Measurements from ENCODE around the gene NFKBIB.

Gene NFKBIB

GRCh38 chr19:38905620-38906019 lies 5.9 kb downstream of the NFKBIB start:
- H3K4me2 ChIP-seq (ENCODE audit: low read length): no peak overlapping the region
- no peaks in the 10 kb centered on the region for H3K9me2 ChIP-seq (replicated peaks; ENCODE audit: control insufficient read depth, low read length)
- H3K27ac ChIP-seq (ENCODE audit: low read depth, low read length): no peak overlapping the region
- no peaks in the 10 kb centered on the region for H4K20me1 ChIP-seq (ENCODE audit: control insufficient read depth, insufficient read depth, low read depth, low read length)
- H3K9me3 ChIP-seq (ENCODE audit: control insufficient read depth, insufficient read depth, low read length): peaks cover 5% of the 10 kb centered on the region
- H3K79me2 ChIP-seq (ENCODE audit: control insufficient read depth, low read length): peaks cover 31% of the 10 kb centered on the region
- peaks cover 40% of the 10 kb centered on the region for H3K36me3 ChIP-seq (ENCODE audit: control insufficient read depth, low read length)
- H3K4me3 ChIP-seq (ENCODE audit: low read length): no peak overlapping the region
- TF ChIP-seq, protein P1, sequence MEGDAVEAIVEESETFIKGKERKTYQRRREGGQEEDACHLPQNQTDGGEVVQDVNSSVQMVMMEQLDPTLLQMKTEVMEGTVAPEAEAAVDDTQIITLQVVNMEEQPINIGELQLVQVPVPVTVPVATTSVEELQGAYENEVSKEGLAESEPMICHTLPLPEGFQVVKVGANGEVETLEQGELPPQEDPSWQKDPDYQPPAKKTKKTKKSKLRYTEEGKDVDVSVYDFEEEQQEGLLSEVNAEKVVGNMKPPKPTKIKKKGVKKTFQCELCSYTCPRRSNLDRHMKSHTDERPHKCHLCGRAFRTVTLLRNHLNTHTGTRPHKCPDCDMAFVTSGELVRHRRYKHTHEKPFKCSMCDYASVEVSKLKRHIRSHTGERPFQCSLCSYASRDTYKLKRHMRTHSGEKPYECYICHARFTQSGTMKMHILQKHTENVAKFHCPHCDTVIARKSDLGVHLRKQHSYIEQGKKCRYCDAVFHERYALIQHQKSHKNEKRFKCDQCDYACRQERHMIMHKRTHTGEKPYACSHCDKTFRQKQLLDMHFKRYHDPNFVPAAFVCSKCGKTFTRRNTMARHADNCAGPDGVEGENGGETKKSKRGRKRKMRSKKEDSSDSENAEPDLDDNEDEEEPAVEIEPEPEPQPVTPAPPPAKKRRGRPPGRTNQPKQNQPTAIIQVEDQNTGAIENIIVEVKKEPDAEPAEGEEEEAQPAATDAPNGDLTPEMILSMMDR (IDR thresholded peaks at IDR 0.05; ENCODE audit: low read depth, low read length, poor library complexity, severe bottlenecking): no peak
- TF ChIP-seq EZH2phosphoT487 (IDR thresholded peaks at IDR 0.05; ENCODE audit: borderline replicate concordance, low read length): no peak
- no peaks in the 10 kb centered on the region for H3K27me3 ChIP-seq (ENCODE audit: control insufficient read depth, low read length)
- H3F3A ChIP-seq (ENCODE audit: control insufficient read depth, insufficient read depth): no peaks in the 10 kb centered on the region
- peaks cover 10% of the 10 kb centered on the region for H3K4me1 ChIP-seq (ENCODE audit: control insufficient read depth, low read length)

DNA sequence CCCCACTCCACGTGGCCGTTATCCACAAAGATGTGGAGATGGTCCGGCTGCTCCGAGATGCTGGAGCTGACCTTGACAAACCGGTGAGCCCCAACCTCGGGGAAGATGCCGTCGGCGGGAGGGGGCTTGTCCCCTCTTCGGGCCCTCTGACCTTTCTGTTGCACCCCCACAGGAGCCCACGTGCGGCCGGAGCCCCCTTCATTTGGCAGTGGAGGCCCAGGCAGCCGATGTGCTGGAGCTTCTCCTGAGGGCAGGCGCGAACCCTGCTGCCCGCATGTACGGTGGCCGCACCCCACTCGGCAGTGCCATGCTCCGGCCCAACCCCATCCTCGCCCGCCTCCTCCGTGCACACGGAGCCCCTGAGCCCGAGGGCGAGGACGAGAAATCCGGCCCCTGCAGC lies 7.5 kb downstream of the NFKBIB start:
- no peaks in the 10 kb centered on the region for H3K27me3 ChIP-seq (ENCODE audit: control insufficient read depth, low read length)
- H3K9me3 ChIP-seq (ENCODE audit: control insufficient read depth, insufficient read depth, low read length): no peaks in the 10 kb centered on the region
- no peaks in the 10 kb centered on the region for H3F3A ChIP-seq (ENCODE audit: control insufficient read depth, insufficient read depth)
- H3K4me2 ChIP-seq (ENCODE audit: low read length): no peak overlapping the region
- TF ChIP-seq, protein P1 (IDR thresholded peaks at IDR 0.05; ENCODE audit: low read depth, low read length, poor library complexity, severe bottlenecking): no peak
- TF ChIP-seq EZH2phosphoT487 (IDR thresholded peaks at IDR 0.05; ENCODE audit: borderline replicate concordance, low read length): no peak
- peaks cover 33% of the 10 kb centered on the region for H3K36me3 ChIP-seq (ENCODE audit: control insufficient read depth, low read length)
- no peaks in the 10 kb centered on the region for H3K9me2 ChIP-seq (replicated peaks; ENCODE audit: control insufficient read depth, low read length)
- H4K20me1 ChIP-seq (ENCODE audit: control insufficient read depth, insufficient read depth, low read depth, low read length): no peaks in the 10 kb centered on the region
- H3K4me3 ChIP-seq (ENCODE audit: low read length): no peak overlapping the region
- H3K4me1 ChIP-seq (ENCODE audit: control insufficient read depth, low read length): no peaks in the 10 kb centered on the region
- peaks cover 15% of the 10 kb centered on the region for H3K79me2 ChIP-seq (ENCODE audit: control insufficient read depth, low read length)
- H3K27ac ChIP-seq (ENCODE audit: low read depth, low read length): no peak overlapping the region

DNA sequence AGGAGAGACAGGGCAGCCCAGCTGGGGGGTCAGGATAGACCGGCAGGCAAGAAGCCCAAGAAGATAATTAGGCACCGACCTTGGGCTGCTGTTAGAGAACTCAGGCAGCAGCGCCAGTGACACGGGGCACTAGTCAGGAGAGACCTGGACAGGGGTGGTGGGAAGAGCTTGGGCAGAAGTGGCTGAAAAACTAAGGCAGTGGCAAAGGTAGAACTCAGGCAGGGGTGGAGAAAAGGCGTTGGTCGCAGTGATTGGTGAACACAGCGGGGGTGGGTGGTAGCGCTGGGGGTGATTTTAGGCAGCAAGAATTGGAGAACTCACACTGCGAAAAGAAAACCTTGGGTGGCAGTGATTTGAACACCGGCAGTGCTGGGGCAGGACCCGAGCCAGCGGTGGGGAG lies 7.9 kb downstream of the NFKBIB start:
- Histone ChIP-seq H3K9me3 (ENCODE audit: control insufficient read depth, insufficient read depth, low read length) (no peaks in the 10 kb centered on the region), H3K36me3 (ENCODE audit: control insufficient read depth, low read length) (peaks cover 33% of the 10 kb centered on the region), H3K9me2 (replicated peaks; ENCODE audit: control insufficient read depth, low read length) (no peaks in the 10 kb centered on the region), H3K4me2 (ENCODE audit: low read length) (no peak overlapping the region), H3K27me3 (ENCODE audit: control insufficient read depth, low read length) (no peaks in the 10 kb centered on the region), H3K4me1 (ENCODE audit: control insufficient read depth, low read length) (no peaks in the 10 kb centered on the region), H4K20me1 (ENCODE audit: control insufficient read depth, insufficient read depth, low read depth, low read length) (no peaks in the 10 kb centered on the region), H3F3A (ENCODE audit: control insufficient read depth, insufficient read depth) (no peaks in the 10 kb centered on the region), H3K4me3 (ENCODE audit: low read length) (no peak overlapping the region), H3K79me2 (ENCODE audit: control insufficient read depth, low read length) (peaks cover 12% of the 10 kb centered on the region), H3K27ac (ENCODE audit: low read depth, low read length) (no peak overlapping the region)
- TF ChIP-seq, protein P1 (IDR thresholded peaks at IDR 0.05; ENCODE audit: low read depth, low read length, poor library complexity, severe bottlenecking): no peak
- TF ChIP-seq EZH2phosphoT487 (IDR thresholded peaks at IDR 0.05; ENCODE audit: borderline replicate concordance, low read length): no peak

GRCh38 chr19:38908911-38909310 lies 9.1 kb downstream of the NFKBIB start:
- no peaks in the 10 kb centered on the region for H3K9me2 ChIP-seq (replicated peaks; ENCODE audit: control insufficient read depth, low read length)
- H3K27ac ChIP-seq (ENCODE audit: low read depth, low read length): no peak overlapping the region
- peaks cover 4% of the 10 kb centered on the region for H3K79me2 ChIP-seq (ENCODE audit: control insufficient read depth, low read length)
- no peak overlapping the region for H3K4me2 ChIP-seq (ENCODE audit: low read length)
- no peaks in the 10 kb centered on the region for H3F3A ChIP-seq (ENCODE audit: control insufficient read depth, insufficient read depth)
- no peaks in the 10 kb centered on the region for H3K4me1 ChIP-seq (ENCODE audit: control insufficient read depth, low read length)
- no peaks in the 10 kb centered on the region for H3K27me3 ChIP-seq (ENCODE audit: control insufficient read depth, low read length)
- no peaks in the 10 kb centered on the region for H3K9me3 ChIP-seq (ENCODE audit: control insufficient read depth, insufficient read depth, low read length)
- H3K36me3 ChIP-seq (ENCODE audit: control insufficient read depth, low read length): peaks cover 33% of the 10 kb centered on the region
- TF ChIP-seq, protein P1 (IDR thresholded peaks at IDR 0.05; ENCODE audit: low read depth, low read length, poor library complexity, severe bottlenecking): no peak
- TF ChIP-seq EZH2phosphoT487 (IDR thresholded peaks at IDR 0.05; ENCODE audit: borderline replicate concordance, low read length): no peak
- no peaks in the 10 kb centered on the region for H4K20me1 ChIP-seq (ENCODE audit: control insufficient read depth, insufficient read depth, low read depth, low read length)
- H3K4me3 ChIP-seq (ENCODE audit: low read length): no peak overlapping the region

Data from DOHH2 (cell line).